Kidney glomerular epithelial cell (primary cell): Measurements from ENCODE around the gene NLRP1.

ENCODE experiments used
- DNase-seq: peaks from one replicate; lab custom pipeline; 2025; lab: John Stamatoyannopoulos, UW

The NLRP1 gene

GRCh38 chr17:5473906-5474305 lies 110.4 kb downstream of the NLRP1 start:
- no peak for DNase-seq

- DNase-seq, result no peak
Measured at GRCh38 chr17:5472511-5472910, 111.8 kb downstream of the NLRP1 start.

DNA sequence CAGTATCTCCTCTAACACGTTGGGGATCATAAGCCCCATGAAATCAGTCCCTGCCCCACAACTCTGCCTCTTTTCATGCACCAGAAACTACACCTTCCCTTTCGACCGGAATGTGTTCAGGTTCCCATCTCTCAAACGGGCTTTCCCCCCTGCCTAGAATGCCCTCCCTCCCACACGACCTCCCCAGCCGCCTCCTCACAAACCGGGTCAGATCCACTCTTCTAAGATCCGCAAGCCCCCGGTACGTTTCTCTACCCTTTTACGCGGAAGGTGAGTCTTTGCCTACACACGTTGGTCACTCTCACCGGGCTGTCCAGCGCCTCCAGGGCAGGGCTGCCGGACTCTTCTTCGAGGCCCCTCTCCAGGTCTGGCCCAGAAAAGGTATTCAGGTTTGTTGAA lies 116.2 kb downstream of the NLRP1 start:
- no peak for DNase-seq

- no peak for DNase-seq
Measured at GRCh38 chr17:5467416-5467815, 116.9 kb downstream of the NLRP1 start.

DNA sequence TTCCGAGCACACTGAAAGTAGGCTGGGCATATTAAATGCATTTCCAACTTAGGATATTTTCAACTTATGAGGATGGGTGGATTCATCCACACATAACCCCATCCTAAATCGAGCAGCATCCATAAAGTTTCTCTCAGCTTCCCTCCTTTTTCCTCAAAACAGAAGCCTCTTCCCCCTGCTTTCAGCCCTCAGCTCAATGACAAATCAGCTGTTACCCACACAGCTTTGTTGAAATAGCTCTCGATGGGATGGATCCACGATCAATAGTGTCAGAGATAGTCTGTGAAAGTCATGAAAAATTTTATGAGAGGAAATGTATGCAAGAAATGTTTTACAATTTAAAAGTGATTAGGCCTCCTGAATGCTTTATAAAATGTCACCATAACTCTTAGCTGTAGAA lies 118.0 kb downstream of the NLRP1 start:
- no peak for DNase-seq

- DNase-seq, result no peak
Measured at GRCh38 chr17:5464717-5465507, 119.4 kb downstream of the NLRP1 start.
